ENCODE results near the gene ZNF681.
A peak's percentile ranks its signal among the peaks of the same experiment; 100 is the strongest.

The ZNF681 gene

GRCh38 chr19:23758187-23759074 lies at the start of gene ZNF681:
Gene ZNF681, minus strand, starts transcription at chr19:23758891. Its CDS starts 142 bp downstream, at chr19:23758749.
- peak; percentile 58; the same call in 1 of the 2 replicates for TF ChIP-seq TAF1 (IDR thresholded peaks at IDR 0.05; ENCODE audit: low read depth)
- TF ChIP-seq MAX (IDR thresholded peaks at IDR 0.05): no peak; the same call in 1 of the 2 replicates
- TF ChIP-seq RAD21 (IDR thresholded peaks at IDR 0.05; ENCODE audit: low read depth): no peak
- no peak for TF ChIP-seq TEAD4 (IDR thresholded peaks at IDR 0.05)
- peak; percentile 29; the same call in 1 of the 2 replicates for TF ChIP-seq TCF12 (IDR thresholded peaks at IDR 0.05; ENCODE audit: low read depth)
- peak; percentile 81 for TF ChIP-seq YY1 (IDR thresholded peaks at IDR 0.05; ENCODE audit: low read depth)
- peak; percentile 62; the same call in 1 of the 2 replicates for TF ChIP-seq ZBTB7A (IDR thresholded peaks at IDR 0.05; ENCODE audit: low read depth)

DNA sequence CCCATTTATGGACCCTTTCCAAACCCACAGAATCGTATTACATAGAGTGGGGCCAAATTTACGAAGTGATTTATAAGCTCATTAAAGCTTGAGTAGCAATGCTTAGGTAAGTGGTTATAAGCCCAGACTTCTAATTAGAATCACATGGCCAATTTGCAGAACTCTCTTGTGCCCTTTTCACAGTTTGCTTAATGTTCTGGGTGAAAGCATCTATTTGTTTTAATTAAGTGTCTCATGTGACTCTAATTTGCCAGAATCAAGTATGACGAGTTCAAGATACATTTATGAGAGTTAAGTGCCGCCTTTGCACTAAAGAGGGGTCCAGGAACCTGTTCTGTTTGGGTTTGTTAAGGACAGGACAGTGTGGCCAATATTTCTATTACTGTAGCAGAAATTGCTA lies 46.0 kb upstream of the ZNF681 start:
- TF ChIP-seq TEAD4 (IDR thresholded peaks at IDR 0.05) (no peak), EGR1 (IDR thresholded peaks at IDR 0.05) (no peak), NFIC (IDR thresholded peaks at IDR 0.05) (no peak), ZBTB7A (IDR thresholded peaks at IDR 0.05; ENCODE audit: low read depth) (no peak), RAD21 (IDR thresholded peaks at IDR 0.05; ENCODE audit: low read depth) (no peak), CEBPB (IDR thresholded peaks at IDR 0.05) (no peak), REST (IDR thresholded peaks at IDR 0.05; ENCODE audit: low read depth) (no peak), TCF12 (IDR thresholded peaks at IDR 0.05; ENCODE audit: low read depth) (no peak)
- TF ChIP-seq, protein P1, sequence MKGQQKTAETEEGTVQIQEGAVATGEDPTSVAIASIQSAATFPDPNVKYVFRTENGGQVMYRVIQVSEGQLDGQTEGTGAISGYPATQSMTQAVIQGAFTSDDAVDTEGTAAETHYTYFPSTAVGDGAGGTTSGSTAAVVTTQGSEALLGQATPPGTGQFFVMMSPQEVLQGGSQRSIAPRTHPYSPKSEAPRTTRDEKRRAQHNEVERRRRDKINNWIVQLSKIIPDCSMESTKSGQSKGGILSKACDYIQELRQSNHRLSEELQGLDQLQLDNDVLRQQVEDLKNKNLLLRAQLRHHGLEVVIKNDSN (IDR thresholded peaks at IDR 0.05): no peak

DNA sequence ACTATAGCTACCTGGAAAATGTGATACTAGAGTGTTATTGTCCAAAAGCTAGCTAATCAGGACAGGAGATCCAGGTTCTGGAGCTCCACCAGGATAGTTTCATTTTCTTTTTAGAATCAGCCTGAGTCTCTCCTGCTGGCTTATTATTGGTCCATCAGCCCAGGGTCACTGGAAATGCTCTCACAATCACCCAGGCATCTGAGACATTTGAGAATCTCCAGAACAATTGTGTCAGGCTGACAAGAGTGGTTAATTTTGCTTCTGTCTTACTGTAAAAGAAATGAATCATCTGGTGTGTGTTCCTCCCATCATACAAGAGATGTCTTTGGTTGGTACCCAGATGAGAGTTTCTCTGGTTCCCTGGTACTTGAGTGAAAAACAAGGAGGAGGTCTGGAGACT lies 43.6 kb upstream of the ZNF681 start:
- no peak for TF ChIP-seq ZBTB7A (IDR thresholded peaks at IDR 0.05; ENCODE audit: low read depth)
- no peak for TF ChIP-seq FOXM1 (IDR thresholded peaks at IDR 0.05; ENCODE audit: borderline replicate concordance, low read depth)
- TF ChIP-seq EGR1 (IDR thresholded peaks at IDR 0.05): no peak
- no peak for TF ChIP-seq NFIC (IDR thresholded peaks at IDR 0.05)
- no peak for TF ChIP-seq MAX (IDR thresholded peaks at IDR 0.05)
- no peak for TF ChIP-seq TEAD4 (IDR thresholded peaks at IDR 0.05)
- no peak for TF ChIP-seq YY1 (IDR thresholded peaks at IDR 0.05; ENCODE audit: low read depth)
- no peak for TF ChIP-seq TAF1 (IDR thresholded peaks at IDR 0.05; ENCODE audit: low read depth)
- TF ChIP-seq, protein P1 (IDR thresholded peaks at IDR 0.05): no peak
- no peak for TF ChIP-seq CREB1 (IDR thresholded peaks at IDR 0.05; ENCODE audit: low read depth)
- TF ChIP-seq EP300 (IDR thresholded peaks at IDR 0.05; ENCODE audit: borderline replicate concordance): no peak
- no peak for TF ChIP-seq REST (IDR thresholded peaks at IDR 0.05; ENCODE audit: low read depth)
- no peak for TF ChIP-seq RAD21 (IDR thresholded peaks at IDR 0.05; ENCODE audit: low read depth)
- no peak for TF ChIP-seq TCF12 (IDR thresholded peaks at IDR 0.05; ENCODE audit: low read depth)
- no peak for TF ChIP-seq CEBPB (IDR thresholded peaks at IDR 0.05)

DNA sequence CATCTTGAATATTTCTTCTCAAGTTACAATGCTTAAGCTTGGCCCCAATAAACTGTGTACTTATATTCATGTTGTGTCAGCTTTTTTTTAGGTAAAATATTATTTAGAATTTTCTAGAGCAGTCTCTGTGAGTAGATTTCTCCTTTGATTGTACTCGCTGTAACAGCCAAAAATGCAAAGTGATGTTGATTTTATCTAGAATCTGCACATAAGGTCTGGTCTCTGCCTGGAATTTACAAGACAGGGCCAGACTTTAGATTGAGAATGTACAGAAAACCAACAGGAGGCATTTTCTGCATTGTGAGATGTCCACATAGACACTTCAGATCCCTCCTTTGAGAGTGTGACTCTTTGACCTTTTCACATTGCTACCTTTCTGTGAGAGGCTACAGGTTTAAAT lies 43.1 kb upstream of the ZNF681 start:
- TF ChIP-seq YY1 (IDR thresholded peaks at IDR 0.05; ENCODE audit: low read depth) (no peak), CEBPB (IDR thresholded peaks at IDR 0.05) (no peak), EP300 (IDR thresholded peaks at IDR 0.05; ENCODE audit: borderline replicate concordance) (no peak), FOXM1 (IDR thresholded peaks at IDR 0.05; ENCODE audit: borderline replicate concordance, low read depth) (no peak), CREB1 (IDR thresholded peaks at IDR 0.05; ENCODE audit: low read depth) (no peak), TAF1 (IDR thresholded peaks at IDR 0.05; ENCODE audit: low read depth) (no peak), REST (IDR thresholded peaks at IDR 0.05; ENCODE audit: low read depth) (no peak), TEAD4 (IDR thresholded peaks at IDR 0.05) (no peak), RAD21 (IDR thresholded peaks at IDR 0.05; ENCODE audit: low read depth) (no peak)
- TF ChIP-seq, protein P1 (IDR thresholded peaks at IDR 0.05): no peak
